Ishikawa (cell line): ENCODE data around the gene ART4.

Experiments
- CEBPB ChIP-seq: IDR thresholded peaks from 2 replicates; pipeline ENCODE4 v1.6.1; 2012
- CREB1 ChIP-seq: IDR thresholded peaks from 2 replicates; pipeline ENCODE4 v1.6.1; 2012; ENCODE audit warnings: low read depth
- EGR1 ChIP-seq: IDR thresholded peaks from 2 replicates; pipeline ENCODE4 v1.6.1; 2012
- EP300 ChIP-seq: IDR thresholded peaks from 2 replicates; pipeline ENCODE4 v1.6.1; 2012; ENCODE audit warnings: borderline replicate concordance
- FOXM1 ChIP-seq: IDR thresholded peaks from 2 replicates; pipeline ENCODE4 v1.6.1; 2012; ENCODE audit warnings: low read depth, borderline replicate concordance
- NFIC ChIP-seq: IDR thresholded peaks from 2 replicates; pipeline ENCODE4 v1.6.1; 2012
- RAD21 ChIP-seq: IDR thresholded peaks from 2 replicates; pipeline ENCODE4 v1.6.1; 2012; ENCODE audit warnings: low read depth
- TAF1 ChIP-seq: IDR thresholded peaks from 2 replicates; pipeline ENCODE4 v1.6.1; 2012; ENCODE audit warnings: low read depth, mild to moderate bottlenecking
- TCF12 ChIP-seq: IDR thresholded peaks from 2 replicates; pipeline ENCODE4 v1.6.1; 2012; ENCODE audit warnings: low read depth
- TEAD4 ChIP-seq: IDR thresholded peaks from 2 replicates; pipeline ENCODE4 v1.6.1; 2012
- YY1 ChIP-seq: IDR thresholded peaks from 2 replicates; pipeline ENCODE4 v1.6.1; 2012; ENCODE audit warnings: low read depth
- ZBTB7A ChIP-seq: IDR thresholded peaks from 2 replicates; pipeline ENCODE4 v1.6.1; 2012; ENCODE audit warnings: low read depth
- TF ChIP-seq, protein P1 (sequence below): IDR thresholded peaks from 2 replicates; pipeline ENCODE4 v1.6.1; 2012
- TF ChIP-seq, protein P2 (sequence below): IDR thresholded peaks from 2 replicates; pipeline ENCODE4 v1.6.1; 2012
- TF ChIP-seq, protein P3 (sequence below): IDR thresholded peaks from 2 replicates; pipeline ENCODE4 v1.6.1; 2012; ENCODE audit warnings: low read depth, mild to moderate bottlenecking

Gene ART4

DNA sequence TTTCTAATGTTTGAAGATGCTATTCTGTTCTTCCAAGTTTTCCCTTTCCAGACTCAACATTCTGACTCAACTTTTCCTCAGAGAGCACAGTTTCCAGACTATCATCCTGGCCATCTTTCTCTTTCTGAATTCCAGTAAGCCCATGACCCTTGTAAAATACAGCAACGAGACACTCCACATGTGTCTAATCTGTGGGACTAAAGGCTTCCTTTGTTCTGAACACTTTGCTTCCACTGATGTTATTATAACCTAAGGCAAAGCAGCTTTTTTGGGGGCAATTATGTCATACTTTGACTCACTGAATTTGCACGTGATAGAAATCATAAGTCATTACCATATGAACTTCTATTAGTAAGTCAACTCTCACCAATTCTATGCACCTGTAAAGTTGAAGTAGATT, 6.3 kb upstream of the ART4 start:
- TF ChIP-seq TCF12 (no peak), CREB1 (no peak)

DNA sequence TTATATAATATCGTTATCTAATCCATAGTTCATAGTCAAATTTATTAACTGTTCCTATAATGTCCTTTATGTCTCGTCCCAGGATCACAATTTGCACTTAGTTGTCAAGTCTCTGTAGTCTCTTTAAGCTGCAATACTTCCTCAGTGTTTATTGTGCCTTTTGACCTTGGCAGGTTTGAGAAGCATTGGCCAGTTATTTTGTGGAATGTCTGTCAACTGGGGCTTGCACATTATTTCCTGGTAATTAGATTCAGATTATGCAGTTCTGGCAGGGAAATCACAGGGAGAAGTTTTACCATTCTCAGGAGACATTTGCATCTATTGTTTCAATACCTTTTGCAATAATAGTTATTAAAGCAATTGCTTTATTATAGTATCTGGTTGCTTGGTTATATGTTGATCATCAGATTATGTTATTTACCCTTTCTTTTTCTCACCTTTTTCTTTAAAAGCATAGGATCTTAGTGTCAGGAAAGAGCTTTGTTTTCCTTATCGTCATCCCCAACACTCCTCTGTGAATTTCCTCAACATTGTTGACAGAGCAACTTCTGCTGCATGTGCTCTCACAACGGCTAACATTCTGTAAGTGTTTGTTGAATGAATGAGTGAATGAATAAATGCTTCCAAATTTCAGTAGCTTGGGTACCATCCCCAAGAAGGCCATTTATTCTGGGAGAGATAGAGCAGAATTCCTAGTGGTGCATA, 3.7 kb upstream of the ART4 start:
- TF ChIP-seq FOXM1, result no peak
- TF ChIP-seq, protein P1, sequence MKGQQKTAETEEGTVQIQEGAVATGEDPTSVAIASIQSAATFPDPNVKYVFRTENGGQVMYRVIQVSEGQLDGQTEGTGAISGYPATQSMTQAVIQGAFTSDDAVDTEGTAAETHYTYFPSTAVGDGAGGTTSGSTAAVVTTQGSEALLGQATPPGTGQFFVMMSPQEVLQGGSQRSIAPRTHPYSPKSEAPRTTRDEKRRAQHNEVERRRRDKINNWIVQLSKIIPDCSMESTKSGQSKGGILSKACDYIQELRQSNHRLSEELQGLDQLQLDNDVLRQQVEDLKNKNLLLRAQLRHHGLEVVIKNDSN, result no peak
- no peak for TF ChIP-seq EP300

DNA sequence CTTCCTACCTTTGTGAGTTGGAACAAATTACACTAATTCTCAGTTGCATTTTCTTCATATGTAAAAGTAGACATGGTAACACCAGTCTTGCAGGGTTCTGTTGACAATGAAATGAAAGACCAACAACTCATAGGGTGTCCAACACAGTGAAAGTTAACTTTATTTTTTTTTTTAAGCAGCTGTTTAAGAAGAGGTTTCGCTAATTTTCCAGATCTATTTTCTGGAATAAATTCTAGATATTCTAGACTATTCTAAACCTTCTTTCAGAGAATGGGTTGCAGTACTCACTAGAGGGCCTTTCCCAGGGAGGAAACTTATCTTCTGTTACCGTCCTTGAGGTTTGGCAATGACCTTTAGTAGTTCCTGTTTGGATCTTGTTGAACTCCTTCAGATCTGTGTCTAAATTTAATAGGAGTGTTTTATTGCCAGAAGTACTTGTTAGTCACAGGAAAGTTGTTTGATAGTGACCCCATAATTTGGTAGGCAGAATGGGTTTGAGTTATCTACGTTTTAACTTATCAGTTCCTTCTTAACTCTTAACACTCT, 2.8 kb upstream of the ART4 start:
- TF ChIP-seq, protein P1, result no peak
- TF ChIP-seq TAF1, result no peak
- TF ChIP-seq ZBTB7A, result no peak
- no peak for TF ChIP-seq EGR1
- no peak for TF ChIP-seq YY1
- TF ChIP-seq, protein P2, sequence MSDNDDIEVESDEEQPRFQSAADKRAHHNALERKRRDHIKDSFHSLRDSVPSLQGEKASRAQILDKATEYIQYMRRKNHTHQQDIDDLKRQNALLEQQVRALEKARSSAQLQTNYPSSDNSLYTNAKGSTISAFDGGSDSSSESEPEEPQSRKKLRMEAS, result no peak
- TF ChIP-seq TCF12, result no peak
- TF ChIP-seq, protein P3, sequence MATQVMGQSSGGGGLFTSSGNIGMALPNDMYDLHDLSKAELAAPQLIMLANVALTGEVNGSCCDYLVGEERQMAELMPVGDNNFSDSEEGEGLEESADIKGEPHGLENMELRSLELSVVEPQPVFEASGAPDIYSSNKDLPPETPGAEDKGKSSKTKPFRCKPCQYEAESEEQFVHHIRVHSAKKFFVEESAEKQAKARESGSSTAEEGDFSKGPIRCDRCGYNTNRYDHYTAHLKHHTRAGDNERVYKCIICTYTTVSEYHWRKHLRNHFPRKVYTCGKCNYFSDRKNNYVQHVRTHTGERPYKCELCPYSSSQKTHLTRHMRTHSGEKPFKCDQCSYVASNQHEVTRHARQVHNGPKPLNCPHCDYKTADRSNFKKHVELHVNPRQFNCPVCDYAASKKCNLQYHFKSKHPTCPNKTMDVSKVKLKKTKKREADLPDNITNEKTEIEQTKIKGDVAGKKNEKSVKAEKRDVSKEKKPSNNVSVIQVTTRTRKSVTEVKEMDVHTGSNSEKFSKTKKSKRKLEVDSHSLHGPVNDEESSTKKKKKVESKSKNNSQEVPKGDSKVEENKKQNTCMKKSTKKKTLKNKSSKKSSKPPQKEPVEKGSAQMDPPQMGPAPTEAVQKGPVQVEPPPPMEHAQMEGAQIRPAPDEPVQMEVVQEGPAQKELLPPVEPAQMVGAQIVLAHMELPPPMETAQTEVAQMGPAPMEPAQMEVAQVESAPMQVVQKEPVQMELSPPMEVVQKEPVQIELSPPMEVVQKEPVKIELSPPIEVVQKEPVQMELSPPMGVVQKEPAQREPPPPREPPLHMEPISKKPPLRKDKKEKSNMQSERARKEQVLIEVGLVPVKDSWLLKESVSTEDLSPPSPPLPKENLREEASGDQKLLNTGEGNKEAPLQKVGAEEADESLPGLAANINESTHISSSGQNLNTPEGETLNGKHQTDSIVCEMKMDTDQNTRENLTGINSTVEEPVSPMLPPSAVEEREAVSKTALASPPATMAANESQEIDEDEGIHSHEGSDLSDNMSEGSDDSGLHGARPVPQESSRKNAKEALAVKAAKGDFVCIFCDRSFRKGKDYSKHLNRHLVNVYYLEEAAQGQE, result no peak
- no peak for TF ChIP-seq CREB1
- no peak for TF ChIP-seq NFIC
- TF ChIP-seq EP300, result no peak
- no peak for TF ChIP-seq CEBPB
- TF ChIP-seq RAD21, result no peak
- TF ChIP-seq TEAD4, result no peak
- TF ChIP-seq FOXM1, result no peak

DNA sequence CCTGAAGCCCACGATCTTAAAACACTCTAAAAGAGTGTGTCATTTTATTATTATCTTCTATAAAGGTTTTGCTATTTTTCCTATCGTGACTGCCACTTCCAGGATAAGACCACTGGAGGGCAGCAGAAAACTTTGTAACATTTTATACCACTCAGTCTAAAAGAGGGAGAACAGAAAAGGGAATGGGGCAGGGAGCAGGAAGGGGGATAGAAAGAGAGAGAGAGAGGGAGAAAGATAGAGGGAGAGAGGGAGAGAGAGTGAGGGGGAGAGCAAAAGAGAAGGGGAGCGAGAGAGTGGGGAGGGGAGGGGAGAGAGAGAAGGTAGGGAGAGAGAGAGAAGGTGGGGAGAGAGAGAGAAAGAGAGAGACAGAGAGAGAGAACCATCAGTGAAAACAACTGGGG, 2.0 kb upstream of the ART4 start:
- peak; percentile 95 for TF ChIP-seq RAD21
- no peak for TF ChIP-seq EP300
- no peak for TF ChIP-seq ZBTB7A
- no peak for TF ChIP-seq TCF12
- no peak for TF ChIP-seq YY1
- TF ChIP-seq EGR1, result no peak

DNA sequence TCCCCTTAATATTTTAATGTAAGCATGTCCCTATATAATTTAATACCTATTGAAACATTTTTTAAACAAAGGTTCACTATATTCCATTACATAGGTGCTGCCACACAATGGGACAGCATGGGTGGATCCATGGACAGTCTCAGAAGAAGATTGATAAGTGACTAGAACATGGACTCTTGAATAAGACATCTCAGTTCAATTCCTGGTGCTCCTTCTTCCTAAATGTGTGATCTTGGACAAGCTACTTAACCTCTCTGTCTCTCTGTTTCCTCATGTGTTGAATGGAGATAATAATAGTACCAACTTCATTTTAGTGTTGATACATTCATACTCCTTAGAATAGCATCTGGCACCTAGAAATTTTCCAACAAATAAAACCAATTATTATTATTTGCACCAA, 1.1 kb upstream of the ART4 start:
- TF ChIP-seq TCF12, result no peak
- no peak for TF ChIP-seq CREB1
- no peak for TF ChIP-seq CEBPB
- TF ChIP-seq, protein P3, result no peak
- TF ChIP-seq, protein P2, result no peak
- TF ChIP-seq TAF1, result no peak
- TF ChIP-seq RAD21, result no peak
- TF ChIP-seq EP300, result no peak
- TF ChIP-seq NFIC, result no peak
- TF ChIP-seq, protein P1, result no peak
- TF ChIP-seq EGR1, result no peak
- TF ChIP-seq ZBTB7A, result no peak
- no peak for TF ChIP-seq FOXM1
- no peak for TF ChIP-seq TEAD4
- TF ChIP-seq YY1, result no peak

DNA sequence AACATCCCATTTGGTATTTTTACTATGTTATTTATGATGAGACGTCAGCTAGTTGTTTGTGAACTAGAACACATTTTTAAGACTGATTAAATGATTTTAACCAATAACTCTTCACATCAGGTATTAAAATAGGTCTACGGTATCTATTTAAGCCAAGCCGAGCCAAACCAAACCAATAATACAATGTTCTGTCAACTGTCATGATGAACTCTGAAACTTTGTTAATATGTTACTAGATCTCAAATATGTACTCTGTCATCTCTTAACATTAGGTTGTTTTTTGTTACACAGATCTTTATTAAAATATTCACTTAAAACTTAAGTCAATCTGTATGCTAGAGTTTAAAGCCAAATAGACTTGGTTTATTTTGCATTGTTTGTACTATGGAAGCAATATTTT, 1.0 kb downstream of the ART4 start:
- TF ChIP-seq ZBTB7A (no peak), YY1 (no peak), FOXM1 (no peak), TAF1 (no peak), NFIC (no peak), EP300 (no peak), TEAD4 (no peak), RAD21 (no peak), TCF12 (no peak), CREB1 (no peak)
- TF ChIP-seq, protein P2, result no peak
- TF ChIP-seq, protein P3, result no peak
